Tracheal epithelial cell (primary cell): ENCODE data around the gene LLGL1. TPM values are rescaled to one million over a fixed set of nuclear protein-coding genes. Genes with fewer than 3 reads are reported as not detected.

ENCODE experiments used
- total RNA-seq: library from RNA; depleted of rRNA; stranded (reverse); fragments of >200 nt; gene quantifications from 2 replicates; pipeline ENCODE4 v1.2.1, GENCODE V29; 2014

The LLGL1 gene
- 26.6 and 33.3 TPM in 2 replicates for total RNA-seq

DNA sequence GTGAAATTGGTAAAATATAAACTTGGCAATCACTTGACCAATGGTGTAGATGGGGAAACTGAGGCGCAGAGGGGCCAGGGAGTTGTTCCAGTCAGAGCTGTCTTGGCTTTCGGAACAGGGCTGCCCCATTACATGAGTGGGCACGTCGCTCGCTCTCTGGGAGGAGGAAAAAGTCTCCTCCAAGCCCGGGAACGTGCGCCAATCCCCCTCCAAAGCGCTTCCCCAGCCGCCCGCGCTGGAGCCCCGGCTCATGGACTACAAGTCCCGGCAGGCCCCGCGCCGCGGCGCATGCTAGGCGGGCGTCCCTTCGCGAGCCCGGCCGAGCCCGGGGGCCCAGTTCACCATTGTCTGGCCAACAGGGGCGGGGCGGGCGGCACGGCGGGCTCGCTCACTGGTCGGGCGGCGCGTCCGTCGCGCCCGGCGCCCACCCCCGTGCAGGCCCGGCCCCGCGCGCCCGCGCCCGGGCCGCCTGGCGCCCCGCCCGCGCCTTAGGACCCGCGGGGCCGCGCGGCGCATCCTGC is at the start of gene LLGL1:
LLGL1 (plus strand) TSS at position 515 of the 521 bp plus-strand sequence. CDS start 48 bp downstream, outside the sequence.

DNA sequence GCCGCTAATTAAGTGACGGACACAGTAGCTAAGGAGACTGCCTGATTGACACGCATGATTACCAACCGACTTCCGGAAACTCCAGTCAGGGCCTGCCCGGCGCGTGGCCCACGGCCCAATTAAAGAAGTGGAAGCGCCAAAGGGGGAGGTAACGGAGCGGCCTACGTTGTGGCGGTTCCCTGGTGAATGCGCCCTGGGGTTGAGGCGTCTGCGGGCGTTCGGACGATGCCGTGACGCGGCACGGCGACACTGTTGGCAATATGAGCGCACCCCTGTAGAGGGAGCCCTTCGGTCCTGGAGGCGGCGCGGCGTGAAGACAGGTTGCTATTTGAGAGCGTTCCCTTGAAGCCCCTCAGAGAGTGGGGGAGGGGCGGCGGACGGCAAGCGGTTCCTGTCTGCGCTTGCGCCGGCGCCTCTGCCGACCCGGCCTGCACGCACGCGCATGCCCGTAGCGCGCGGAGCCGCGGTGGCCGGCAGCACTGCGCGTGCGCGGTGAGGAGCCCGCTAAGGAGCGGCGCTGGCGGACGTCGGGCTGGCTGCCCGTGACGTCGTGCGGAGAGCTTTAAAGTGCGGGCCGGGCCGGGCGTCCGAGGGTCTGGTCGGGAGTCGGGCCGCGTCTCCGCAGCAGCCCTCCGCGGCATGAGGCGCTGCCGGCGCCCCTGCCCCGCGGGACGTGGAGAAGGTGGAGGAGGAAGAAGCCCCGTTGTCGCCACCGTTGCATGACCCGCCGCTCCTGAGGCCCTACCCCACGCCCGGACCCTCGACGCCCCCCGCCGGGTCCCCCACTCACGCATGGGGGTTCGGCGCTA is 41.9 kb upstream of the LLGL1 start, which contains the start of gene ALKBH5:
ALKBH5 (plus strand) TSS at position 495 of the 809 bp plus-strand sequence. CDS start 416 bp downstream, outside the sequence.

DNA sequence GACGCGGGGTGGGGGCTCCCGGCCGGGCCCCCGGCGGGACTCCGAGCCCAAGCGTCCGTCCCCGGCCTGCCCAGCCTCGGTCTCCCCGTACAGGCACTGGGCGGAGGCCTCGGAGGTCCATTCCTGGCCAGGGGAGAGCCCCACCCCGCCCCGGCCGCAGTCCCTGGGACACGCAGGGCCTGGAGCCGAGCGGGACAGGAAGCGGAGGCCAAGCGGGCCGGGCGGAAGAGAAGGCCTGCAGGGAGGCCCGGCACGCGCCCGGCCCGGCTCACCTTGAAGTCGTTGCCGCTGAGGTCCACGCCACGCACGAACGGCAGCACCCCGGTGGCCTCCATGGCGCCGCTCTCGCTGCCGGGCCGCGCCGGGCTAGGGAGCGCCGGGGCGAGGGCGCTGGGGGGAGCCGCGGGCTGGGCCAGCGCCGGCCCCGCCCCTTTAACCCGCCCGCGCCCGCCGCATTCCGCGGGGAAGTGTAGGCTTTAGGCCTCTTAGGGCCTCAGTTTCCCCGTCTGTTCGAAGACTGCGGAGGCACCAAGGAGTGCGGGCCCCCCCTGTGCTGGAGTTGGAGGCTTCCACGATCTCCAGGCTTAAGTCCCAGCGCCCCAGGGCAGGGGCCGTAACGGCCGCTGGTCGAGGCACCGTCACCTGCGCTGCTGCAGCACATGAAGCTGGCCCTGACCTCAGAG is 33.1 kb downstream of the LLGL1 start, which contains the start of gene FLII:
FLII (minus strand) TSS at position 383 of the 683 bp plus-strand sequence; CDS start at position 335, 48 bp downstream.

GRCh38 chr17:18260332-18261145 is 35.1 kb downstream of the LLGL1 start, which contains the start of gene MIEF2:
MIEF2 (plus strand) TSS chr17:18260662; CDS start chr17:18262721, 2,059 bp downstream.

Other genes with a start within 250 kb of the LLGL1 start
- gene ATPAF2, start 186.5 kb upstream of the LLGL1 start, total RNA-seq: 8.7 and 12.5 TPM in 2 replicates
- gene GID4, start 186.2 kb upstream of the LLGL1 start, total RNA-seq: 11.3 and 12.0 TPM in 2 replicates
- gene DRG2, start 137.7 kb upstream of the LLGL1 start, total RNA-seq: 24.1 and 35.4 TPM in 2 replicates
- gene MYO15A, start 116.9 kb upstream of the LLGL1 start, total RNA-seq: under 0.01 TPM in 2 replicates
- gene ALKBH5, start 41.8 kb upstream of the LLGL1 start, total RNA-seq: 103 and 130 TPM in 2 replicates
- 354 and 405 TPM in 2 replicates for gene FLII, start 33.1 kb downstream of the LLGL1 start, total RNA-seq
- 17.9 and 30.8 TPM in 2 replicates for gene MIEF2, start 35.0 kb downstream of the LLGL1 start, total RNA-seq
- 12.6 and 19.0 TPM in 2 replicates for gene TOP3A, start 89.4 kb downstream of the LLGL1 start, total RNA-seq
- gene SMCR8, start 89.7 kb downstream of the LLGL1 start, total RNA-seq: 14.2 and 14.7 TPM in 2 replicates
- 11.1 and 13.2 TPM in 2 replicates for gene SHMT1, start 137.9 kb downstream of the LLGL1 start, total RNA-seq
- 0.24 and 4.0 TPM in 2 replicates for gene EVPLL, start 152.1 kb downstream of the LLGL1 start, total RNA-seq